LNCaP clone FGC (cell line): ENCODE data around the gene SHISAL2A.

Source experiments
- DNase-seq: peaks from one replicate; pipeline ENCODE4 v3.0.0-alpha.2; 2011; ENCODE audit warnings: low read depth
- H3K4me3 ChIP-seq: 2 replicates; pipeline ENCODE4 v1.5.1; 2011; ENCODE audit warnings: mild to moderate bottlenecking, low read depth, low read length, control low read depth
- TF ChIP-seq, protein P1 (sequence below): IDR thresholded peaks from 2 replicates; pipeline ENCODE4 v1.5.1; 2012; ENCODE audit warnings: mild to moderate bottlenecking; ENCODE audit not compliant: control insufficient read depth, insufficient read depth; ENCODE audit errors: extremely low read depth

The SHISAL2A gene

GRCh38 chr1:52595061-52595460 lies 37.9 kb upstream of the SHISAL2A start:
- H3K4me3 ChIP-seq, result no peak overlapping the region
- TF ChIP-seq, protein P1, sequence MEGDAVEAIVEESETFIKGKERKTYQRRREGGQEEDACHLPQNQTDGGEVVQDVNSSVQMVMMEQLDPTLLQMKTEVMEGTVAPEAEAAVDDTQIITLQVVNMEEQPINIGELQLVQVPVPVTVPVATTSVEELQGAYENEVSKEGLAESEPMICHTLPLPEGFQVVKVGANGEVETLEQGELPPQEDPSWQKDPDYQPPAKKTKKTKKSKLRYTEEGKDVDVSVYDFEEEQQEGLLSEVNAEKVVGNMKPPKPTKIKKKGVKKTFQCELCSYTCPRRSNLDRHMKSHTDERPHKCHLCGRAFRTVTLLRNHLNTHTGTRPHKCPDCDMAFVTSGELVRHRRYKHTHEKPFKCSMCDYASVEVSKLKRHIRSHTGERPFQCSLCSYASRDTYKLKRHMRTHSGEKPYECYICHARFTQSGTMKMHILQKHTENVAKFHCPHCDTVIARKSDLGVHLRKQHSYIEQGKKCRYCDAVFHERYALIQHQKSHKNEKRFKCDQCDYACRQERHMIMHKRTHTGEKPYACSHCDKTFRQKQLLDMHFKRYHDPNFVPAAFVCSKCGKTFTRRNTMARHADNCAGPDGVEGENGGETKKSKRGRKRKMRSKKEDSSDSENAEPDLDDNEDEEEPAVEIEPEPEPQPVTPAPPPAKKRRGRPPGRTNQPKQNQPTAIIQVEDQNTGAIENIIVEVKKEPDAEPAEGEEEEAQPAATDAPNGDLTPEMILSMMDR, result no peak
- no peak for DNase-seq

DNA sequence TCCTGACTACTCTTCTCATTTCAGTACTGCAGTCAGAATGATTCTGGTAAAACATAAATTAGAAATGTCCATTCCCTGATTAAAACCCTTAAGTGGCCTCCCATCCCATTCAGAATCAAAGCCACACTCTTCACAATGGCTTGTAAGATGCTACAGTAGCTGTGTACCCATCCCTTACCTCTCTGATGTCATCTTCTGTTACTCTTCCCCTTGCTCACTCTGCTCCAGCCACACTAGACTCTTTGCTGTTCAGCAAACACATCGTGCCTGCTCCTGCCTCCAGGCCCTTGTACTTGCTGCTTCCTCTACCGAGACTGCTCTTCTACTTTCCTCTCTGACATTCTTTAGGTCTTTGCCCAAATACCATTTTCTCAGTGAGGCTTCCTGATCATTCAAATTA lies 35.1 kb upstream of the SHISAL2A start:
- DNase-seq, result no peak
- H3K4me3 ChIP-seq, result no peak overlapping the region
- TF ChIP-seq, protein P1, result no peak

GRCh38 chr1:52598729-52599128 lies 34.2 kb upstream of the SHISAL2A start:
- H3K4me3 ChIP-seq, result no peak overlapping the region
- DNase-seq, result no peak
- TF ChIP-seq, protein P1, result no peak

DNA sequence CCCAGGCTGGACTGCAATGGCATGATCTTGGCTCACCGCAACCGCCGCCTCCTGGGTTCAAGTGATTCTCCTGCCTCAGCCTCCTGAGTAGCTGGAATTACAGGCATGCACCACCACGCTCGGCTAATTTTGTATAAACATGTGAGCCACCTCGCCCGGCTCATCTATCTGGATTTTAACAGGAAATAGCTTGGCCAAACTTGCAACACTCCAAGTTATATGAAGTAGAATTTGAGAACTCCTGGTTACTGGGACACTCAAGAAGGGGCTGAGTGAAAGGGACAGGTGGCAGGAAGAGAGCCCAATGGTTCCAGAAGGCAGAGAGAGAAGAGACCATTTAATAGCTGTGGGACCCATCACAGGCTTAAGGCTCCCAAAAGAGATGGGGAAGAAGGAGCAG lies 33.7 kb upstream of the SHISAL2A start:
- no peak overlapping the region for H3K4me3 ChIP-seq
- DNase-seq, result no peak
- TF ChIP-seq, protein P1, result no peak

- no peak for DNase-seq
- TF ChIP-seq, protein P1, result no peak
- H3K4me3 ChIP-seq, result no peak overlapping the region
Observed at GRCh38 chr1:52600533-52601179, 32.3 kb upstream of the SHISAL2A start.

- H3K4me3 ChIP-seq, result no peak overlapping the region
- DNase-seq, result no peak
- TF ChIP-seq, protein P1, result no peak
Observed at GRCh38 chr1:52601519-52601918, 31.4 kb upstream of the SHISAL2A start.
